GM19239 (cell line): ENCODE data around the gene MTHFSD.

Experiments
- DNase-seq: peaks from one replicate; pipeline ENCODE4 v3.0.0; 2011; ENCODE audit warnings: low spot score; ENCODE audit not compliant: insufficient read length
- FAIRE-seq: peaks from 2 replicates; lab custom pipeline; 2011; peaks lifted over from hg19 to GRCh38; lab: Jason Lieb, UNC

MTHFSD gene

DNA sequence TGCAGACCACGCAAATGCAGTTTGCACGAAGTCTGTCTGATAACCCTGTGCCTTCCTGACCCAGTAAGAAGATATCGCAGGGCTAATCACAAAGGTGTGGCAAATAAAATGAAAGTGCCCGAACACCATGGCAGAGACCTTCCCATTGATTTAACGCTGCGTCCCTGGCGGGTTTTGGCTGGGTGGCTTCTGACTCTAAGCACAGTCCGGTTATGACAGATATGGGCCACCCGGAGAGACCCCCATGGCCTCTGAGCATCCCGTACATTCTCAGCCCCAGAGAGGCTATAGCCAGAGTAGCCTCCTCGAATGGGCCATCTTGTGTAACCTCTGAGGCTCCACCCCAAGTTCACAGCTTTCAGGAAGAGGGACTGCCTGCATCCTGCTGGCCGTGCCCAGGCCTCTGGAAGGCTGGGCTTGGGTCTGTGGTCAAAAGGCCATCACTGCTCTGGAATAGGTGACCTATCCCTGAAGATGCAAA, 17.0 kb upstream of the MTHFSD start:
- DNase-seq (no peak), FAIRE-seq (no peak)

GRCh38 chr16:86571530-86571915, 16.5 kb upstream of the MTHFSD start:
- FAIRE-seq, result no peak

DNA sequence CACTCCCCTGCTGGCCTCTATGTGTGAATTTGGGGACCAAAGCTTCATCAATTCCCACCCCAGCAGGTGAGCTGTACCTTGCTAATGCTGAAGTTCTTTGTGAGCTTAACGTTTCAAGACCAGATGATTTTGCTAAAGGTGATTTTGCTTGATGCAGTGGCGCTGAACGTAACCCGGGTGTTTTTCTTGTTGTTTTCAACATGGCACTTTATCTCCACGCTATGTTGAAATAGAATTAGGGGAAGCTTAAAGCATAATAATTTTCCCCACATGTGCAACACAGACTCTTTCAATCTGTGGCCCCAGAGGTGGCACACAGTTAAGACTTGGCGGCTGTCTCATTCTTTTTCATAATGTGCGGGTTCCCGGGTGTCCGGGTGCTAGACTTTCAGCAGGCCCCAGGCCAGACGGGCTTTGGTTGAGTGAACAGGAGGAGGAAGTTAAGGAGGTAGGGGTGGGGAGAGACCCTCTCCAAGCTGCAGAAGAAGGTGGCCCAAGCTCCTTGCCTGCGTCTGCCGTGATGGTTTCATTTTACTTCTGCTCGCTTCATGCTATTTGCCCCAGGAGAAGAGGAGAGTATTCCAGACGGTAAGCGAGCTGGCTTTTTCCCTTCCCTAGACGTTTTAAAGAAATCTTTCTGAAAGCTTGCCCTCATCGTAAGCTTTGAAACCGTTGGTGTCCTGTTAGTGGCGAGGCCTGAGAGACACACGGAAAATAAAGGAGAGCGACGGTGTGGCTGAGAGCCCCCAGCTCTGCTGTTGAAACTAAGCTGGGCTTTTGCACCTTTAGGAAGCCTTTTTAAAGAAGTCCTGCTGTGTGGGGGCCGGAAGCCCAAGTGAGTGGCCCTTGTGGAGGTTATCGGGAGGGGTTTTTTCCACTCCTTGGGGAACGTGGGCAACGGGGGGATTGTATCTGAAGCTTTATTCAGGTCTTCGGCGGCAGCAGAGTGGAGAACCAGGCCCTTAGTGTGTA, 15.8 kb upstream of the MTHFSD start:
- DNase-seq, result no peak
- no peak for FAIRE-seq

More at GRCh38 chr16:86571530-86571915, 16.5 kb upstream of the MTHFSD start:
- no peak for DNase-seq

DNA sequence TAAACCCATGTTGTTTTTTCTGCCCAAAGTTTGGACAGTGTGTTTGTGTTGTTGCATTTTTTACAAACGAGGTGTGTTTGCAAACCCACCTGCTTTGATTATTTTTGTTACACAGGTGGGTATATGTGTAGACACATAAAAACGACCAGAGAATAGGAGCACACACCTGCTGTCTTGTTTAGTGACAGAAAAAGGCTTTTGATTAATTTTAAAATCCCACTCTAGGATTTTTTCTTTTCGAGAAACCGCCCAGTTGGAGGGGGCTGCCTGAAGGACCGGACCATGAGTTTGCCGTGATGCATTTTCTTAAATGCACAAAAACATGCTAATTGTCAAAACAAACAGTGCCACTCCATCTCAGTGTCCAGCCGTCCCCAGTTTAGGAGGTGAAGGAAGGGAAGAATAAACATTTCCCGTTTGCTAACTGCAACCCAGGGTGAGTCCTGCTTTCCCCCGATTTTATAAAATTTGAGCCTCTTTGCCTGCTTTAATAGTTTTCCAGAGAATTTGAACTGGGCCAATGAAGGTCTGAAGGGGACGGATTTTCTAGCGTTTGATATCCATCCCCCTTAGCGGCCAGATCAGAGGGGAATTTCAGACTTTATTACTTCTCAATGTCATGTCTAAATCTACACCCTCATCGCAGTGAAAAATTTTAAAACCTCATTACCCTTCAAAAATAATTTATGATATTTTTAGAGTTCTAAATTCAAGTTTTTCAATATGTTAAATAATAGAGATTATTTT, 14.8 kb upstream of the MTHFSD start:
- DNase-seq, result no peak
- FAIRE-seq, result no peak

DNA sequence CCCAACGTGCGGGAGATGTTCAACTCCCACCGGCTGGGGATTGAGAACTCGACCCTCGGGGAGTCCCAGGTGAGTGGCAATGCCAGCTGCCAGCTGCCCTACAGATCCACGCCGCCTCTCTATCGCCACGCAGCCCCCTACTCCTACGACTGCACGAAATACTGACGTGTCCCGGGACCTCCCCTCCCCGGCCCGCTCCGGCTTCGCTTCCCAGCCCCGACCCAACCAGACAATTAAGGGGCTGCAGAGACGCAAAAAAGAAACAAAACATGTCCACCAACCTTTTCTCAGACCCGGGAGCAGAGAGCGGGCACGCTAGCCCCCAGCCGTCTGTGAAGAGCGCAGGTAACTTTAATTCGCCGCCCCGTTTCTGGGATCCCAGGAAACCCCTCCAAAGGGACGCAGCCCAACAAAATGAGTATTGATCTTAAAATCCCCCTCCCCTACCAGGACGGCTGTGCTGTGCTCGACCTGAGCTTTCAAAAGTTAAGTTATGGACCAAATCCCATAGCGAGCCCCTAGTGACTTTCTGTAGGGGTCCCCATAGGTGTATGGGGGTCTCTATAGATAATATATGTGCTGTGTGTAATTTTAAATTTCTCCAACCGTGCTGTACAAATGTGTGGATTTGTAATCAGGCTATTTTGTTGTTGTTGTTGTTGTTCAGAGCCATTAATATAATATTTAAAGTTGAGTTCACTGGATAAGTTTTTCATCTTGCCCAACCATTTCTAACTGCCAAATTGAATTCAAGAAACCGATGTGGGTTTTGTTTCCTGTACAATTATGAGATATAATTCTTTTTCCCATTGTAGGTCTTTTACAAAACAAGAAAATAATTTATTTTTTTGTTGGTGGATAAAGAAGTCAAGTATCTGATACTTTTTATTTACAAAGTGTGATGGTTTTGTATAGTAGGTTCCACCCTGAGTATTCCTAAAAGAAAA, 13.9 kb upstream of the MTHFSD start:
- FAIRE-seq (no peak), DNase-seq (no peak)

DNA sequence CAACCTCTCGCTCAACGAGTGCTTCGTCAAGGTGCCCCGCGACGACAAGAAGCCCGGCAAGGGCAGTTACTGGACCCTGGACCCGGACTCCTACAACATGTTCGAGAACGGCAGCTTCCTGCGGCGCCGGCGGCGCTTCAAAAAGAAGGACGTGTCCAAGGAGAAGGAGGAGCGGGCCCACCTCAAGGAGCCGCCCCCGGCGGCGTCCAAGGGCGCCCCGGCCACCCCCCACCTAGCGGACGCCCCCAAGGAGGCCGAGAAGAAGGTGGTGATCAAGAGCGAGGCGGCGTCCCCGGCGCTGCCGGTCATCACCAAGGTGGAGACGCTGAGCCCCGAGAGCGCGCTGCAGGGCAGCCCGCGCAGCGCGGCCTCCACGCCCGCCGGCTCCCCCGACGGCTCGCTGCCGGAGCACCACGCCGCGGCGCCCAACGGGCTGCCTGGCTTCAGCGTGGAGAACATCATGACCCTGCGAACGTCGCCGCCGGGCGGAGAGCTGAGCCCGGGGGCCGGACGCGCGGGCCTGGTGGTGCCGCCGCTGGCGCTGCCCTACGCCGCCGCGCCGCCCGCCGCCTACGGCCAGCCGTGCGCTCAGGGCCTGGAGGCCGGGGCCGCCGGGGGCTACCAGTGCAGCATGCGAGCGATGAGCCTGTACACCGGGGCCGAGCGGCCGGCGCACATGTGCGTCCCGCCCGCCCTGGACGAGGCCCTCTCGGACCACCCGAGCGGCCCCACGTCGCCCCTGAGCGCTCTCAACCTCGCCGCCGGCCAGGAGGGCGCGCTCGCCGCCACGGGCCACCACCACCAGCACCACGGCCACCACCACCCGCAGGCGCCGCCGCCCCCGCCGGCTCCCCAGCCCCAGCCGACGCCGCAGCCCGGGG, 12.9 kb upstream of the MTHFSD start:
- FAIRE-seq (no peak), DNase-seq (no peak)

GRCh38 chr16:86566966-86567700, 12.1 kb upstream of the MTHFSD start:
- DNase-seq, result no peak
- no peak for FAIRE-seq

DNA sequence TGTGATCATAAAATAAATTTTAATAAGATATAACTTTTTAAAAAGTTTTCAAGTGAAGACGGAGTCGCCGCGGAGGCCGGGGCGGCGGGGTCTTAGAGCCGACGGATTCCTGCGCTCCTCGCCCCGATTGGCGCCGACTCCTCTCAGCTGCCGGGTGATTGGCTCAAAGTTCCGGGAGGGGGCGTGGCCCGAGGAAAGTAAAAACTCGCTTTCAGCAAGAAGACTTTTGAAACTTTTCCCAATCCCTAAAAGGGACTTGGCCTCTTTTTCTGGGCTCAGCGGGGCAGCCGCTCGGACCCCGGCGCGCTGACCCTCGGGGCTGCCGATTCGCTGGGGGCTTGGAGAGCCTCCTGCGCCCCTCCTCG, 11.5 kb upstream of the MTHFSD start, which contains the start of gene FOXC2:
FOXC2 (plus strand) TSS at position 229 of the 365 bp plus-strand sequence. CDS start 507 bp downstream, outside the sequence.
- no peak for FAIRE-seq

GRCh38 chr16:86565644-86566511, 10.8 kb upstream of the MTHFSD start:
- DNase-seq, result no peak
- FAIRE-seq, result no peak

More for the DNA sequence above, 11.5 kb upstream of the MTHFSD start, which contains the start of gene FOXC2:
- no peak for DNase-seq

DNA sequence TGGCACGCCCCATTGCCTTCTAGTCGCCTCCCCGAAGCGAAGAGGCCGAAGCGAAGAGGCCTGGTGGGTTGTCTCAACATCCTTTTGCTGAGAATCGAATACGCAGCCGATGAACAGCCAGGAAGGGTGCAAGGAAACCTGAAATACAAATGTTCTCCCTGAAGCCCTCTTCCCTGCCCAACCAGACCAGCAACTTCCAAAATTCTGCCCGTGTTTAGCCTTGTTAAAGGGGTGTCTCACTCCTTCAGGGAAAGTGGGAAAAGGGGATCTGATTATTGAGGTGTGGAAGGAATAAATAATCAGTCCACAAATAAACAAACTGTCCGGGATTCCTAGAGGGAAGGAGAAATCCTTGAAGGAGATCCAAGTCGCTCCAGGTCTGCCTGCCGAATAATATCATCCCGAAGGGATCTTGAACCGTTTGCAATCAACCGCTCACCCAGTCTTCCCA, 10.2 kb upstream of the MTHFSD start:
- FAIRE-seq (no peak), DNase-seq (no peak)

DNA sequence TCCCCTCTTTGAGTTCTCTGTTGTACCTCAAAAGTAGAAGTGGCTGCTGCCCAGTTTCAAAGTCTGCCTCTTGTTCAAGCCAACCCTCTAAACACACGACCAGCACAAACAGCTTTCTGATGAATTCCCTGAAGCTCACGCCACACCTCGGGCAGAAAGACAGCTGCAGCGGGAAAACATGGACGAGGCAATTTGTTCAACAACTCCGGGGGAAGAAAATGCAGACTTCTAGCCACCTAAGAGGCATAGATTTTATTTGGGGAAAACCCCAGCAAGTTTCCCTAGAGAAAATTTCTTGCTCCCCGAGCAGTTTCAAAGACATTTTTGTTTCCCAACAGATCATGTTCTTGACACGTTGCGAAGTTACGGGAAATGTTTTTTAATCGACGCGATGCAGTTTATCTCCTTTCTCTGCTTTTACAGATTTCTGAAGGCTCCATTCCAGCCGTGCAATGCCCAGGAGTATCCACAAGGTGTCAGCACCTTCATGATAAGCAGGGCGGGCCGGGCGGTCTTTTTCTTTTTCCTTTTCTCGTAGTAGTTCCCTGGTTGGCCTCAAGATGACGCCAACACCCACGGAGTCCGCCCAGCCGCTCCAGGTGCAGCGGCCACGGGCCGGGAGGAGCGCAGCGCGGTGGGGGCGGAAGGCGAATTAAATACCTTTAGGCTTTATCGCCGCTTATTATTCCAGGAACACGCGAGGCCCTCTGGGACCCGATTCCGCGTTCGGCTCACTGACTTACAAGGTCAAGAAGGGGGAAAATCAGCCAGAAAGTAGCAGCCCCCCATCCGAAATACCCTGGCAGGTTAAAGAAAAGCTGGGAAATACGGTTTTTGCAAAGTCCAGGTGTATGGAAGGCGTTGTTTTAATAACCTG, 8.7 kb upstream of the MTHFSD start:
- FAIRE-seq (peak; percentile 92), DNase-seq (peak; percentile 90)

GRCh38 chr16:86562356-86562755, 7.3 kb upstream of the MTHFSD start:
- DNase-seq (no peak), FAIRE-seq (no peak)

DNA sequence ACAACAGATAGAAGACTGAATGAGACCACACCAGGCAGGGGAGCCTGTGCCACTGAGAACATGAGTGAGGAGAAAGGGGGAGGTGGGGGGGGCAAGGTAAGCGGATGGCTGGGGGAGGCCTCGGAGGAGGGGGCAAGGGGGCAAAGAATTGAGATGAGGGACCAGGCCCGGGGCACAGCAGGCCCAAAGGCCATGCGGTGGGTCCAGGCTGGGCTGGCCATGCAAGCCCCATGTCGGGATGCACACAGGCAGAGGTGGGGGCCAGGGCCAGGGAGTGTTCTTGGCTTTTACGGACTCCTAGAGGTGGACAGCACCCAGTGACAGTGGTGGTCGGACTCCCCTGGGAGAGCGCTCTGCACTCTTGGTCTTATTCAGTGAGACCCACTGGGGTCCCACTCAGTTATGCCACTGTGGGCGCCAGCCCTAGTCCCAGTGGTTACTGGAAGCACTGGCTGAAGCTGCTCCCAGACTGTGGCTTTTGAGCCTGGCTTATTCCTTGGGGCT, 4.8 kb upstream of the MTHFSD start:
- FAIRE-seq (no peak), DNase-seq (no peak)

DNA sequence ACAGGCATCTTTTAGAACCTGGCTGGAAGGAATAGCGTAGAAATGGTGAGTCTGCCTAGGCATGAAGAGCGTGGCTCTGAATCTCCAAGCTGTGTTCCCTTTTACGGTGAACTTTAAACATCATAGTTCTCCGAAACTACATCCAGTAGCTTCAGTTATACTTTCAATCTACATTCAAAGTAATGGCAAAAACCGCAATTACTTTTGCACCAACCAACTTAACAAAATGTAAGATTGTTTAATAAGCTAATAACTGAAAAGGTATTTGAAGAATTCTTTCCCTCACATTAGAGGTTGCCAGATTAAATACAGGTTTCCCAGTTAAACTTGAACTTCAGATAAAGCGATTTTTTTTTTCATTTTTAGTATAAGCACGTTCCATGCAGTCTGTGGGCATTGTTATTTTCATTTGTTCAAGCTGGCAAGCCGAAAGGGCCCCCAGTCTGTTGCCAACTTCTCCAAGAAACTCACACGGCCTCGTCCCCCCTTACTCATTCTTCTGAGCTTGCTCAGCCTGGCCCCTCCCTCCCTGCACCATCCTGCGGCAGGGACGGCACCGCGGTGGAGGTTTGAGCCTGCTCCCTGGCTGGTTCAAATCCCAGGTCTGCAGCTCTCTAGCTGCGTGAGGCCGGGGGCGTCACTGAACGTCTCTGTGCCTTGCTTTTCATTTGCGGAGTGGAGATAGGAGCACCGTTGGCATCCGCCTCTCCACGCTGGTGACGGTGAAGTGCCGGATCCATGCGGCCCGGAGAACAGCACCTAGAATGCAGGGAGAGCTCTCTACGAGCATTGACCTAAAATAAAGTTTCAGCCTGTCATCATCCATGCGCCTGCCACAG, 3.5 kb upstream of the MTHFSD start:
- no peak for DNase-seq
- FAIRE-seq, result no peak

GRCh38 chr16:86557587-86557986, 2.6 kb upstream of the MTHFSD start:
- DNase-seq (no peak), FAIRE-seq (no peak)
